NCI-H146 treated with DMSO at 0.1 percent for 48 hours (cell line): ENCODE data around the gene CXorf49B.

Source experiments
- DNase-seq: peaks from one replicate; lab custom pipeline; 2025; ENCODE audit not compliant: unreplicated experiment; lab: John Stamatoyannopoulos, UW

The CXorf49B gene

GRCh38 chrX:71815121-71815905 is 52.2 kb downstream of the CXorf49B start:
- DNase-seq = no peak

GRCh38 chrX:71815906-71816156 is 52.7 kb downstream of the CXorf49B start:
- DNase-seq = no peak
